NOMO-1 treated with DMSO at 0.1 percent for 48 hours (cell line): Measurements from ENCODE around the gene RREB1.
"Not testable (repeated sequence)": the region's sequence is repeated elsewhere in the genome, so short reads cannot be mapped to it uniquely, and the experiment has no call there.

Source experiments
- DNase-seq: peaks from one replicate; lab custom pipeline; 2025; ENCODE audit not compliant: unreplicated experiment; lab: John Stamatoyannopoulos, UW

Gene RREB1

DNA sequence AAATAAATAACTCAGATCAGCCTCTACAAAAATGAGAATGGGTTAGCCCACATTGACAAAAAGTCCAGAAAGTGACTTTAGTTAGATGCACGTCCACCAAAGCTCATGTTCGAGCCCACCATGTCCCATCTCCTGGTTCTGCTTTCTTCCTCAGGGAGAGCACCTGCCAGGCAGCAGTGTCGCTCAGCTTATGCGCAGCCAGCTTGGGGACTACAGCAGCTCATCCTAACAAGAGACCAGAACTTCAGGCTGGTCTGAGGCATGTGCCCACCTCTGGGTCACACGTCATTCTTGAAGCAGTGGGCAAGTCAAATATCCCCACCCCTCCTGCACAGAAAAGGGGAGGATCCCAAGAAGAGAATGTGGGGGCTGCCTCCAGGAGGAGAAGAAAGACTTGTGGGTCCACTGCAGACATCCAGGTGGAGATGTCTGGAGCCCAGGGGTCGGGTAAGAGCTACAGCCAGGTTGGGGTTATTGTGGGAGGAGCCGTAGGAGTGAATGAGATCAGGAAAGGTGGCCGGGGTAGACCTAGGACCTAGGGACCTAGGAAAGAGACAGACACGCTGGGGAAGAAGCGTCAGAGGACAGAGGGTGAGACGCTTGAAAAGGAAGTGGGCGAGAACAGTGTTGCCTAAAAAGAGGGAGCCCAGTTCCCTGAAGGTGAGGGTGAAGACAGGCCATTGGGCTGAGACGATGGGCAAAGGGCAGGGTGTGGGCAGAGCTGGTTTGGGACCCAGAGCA lies 152.7 kb downstream of the RREB1 start:
- no peak for DNase-seq

DNA sequence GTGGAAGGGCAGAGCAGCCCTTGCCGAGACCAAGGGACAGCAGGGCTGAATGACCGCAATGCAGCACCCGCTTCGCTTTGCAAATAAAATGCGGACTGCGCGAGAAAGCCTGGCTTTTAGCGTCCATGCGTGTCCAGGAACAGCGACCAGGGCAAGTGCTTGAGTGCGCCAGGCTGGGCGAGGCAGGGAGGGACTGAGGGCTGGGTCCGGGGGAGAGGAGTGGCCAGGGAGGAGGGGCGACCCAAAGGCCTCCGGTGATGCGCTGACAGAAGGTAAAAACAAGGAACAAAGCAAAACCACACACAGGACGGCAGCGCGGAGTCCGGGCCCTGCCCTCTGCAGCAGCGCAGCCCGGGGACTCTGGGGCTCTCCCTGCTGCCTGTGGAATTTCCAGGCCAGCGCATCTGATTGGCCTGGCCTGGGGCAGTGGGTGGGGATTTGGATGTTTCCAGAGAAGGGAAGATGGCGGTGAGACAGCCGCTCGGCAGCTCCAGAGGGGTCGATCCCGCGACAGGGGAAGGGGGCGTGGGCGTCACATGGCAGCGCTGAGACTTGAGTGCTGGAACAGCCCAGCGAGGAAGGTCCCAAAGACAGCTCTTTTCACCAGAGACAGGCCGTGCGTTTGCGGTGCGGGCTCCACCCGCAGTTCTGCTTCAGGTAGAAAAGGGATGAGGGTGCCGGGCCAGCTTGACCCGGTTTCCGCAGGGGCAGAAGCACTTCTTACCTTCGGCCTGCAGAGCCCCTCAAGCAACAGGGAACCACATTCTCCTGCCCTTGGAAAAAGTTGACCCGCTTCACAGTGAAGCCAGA lies 153.5 kb downstream of the RREB1 start:
- peak; percentile 93 for DNase-seq

DNA sequence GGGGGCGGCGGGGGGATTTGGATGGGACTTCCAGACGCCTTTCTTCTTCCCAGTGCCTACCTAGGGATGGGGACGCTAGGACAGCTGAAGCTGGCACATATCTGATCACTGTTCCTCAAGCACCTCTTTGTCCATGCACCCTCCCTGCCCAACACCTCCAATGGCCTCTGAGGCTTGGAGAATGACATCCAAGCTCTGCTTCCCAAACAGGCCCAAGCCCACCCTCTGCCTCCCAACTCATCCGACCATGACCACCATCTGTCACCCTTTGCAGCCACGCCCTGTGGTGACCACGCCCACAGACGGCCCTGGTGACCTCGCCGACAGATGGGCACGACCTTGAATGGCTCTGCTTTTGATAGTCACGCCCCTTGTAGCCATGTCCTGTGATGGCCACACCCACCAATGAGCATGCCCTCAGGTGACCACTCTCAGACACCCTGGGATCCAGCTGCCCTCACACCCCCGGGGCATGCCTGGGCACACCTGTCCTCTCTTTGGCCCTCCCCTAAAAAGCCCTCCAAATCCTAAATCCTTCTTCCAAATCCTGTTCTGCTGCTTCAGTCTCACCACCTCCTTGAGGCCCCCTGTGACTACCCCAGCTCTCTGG lies 154.2 kb downstream of the RREB1 start:
- no peak for DNase-seq

DNA sequence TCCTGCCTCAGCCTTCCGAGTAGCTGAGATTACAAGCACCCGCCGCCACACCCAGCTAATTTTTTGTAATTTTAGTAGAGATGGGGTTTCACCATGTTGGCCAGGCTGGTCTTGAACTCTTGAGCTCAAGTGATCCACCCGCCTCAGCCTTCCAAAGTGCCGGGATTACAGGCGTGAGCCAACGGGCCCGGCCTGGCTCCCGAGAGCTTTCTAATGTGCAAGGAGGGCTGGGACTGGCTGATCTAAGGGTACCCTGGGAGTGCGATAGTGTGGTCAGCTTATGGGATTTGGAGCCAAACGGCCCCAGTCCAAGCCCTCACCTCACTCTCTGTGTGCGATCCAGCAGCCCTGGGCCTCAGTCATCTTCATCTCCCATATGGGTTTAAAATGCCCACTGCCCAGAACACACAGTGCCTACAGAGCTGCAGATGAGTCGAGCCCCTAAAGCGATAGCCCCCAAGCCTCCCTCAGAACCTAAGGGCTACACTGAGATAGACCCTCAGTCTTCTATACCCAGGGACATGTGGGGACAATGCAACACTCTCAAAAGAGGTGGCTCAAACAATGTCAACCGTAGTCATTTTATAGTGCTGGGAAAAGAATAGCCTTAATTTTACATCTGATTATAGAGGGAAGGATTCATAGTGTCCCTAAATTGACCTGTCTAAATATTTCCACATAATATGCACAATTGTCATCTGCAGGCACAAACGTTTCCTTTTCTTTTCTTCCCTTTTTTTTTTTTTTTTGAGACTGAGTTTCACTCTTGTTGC lies 155.2 kb downstream of the RREB1 start:
- peak; percentile 66 for DNase-seq

DNA sequence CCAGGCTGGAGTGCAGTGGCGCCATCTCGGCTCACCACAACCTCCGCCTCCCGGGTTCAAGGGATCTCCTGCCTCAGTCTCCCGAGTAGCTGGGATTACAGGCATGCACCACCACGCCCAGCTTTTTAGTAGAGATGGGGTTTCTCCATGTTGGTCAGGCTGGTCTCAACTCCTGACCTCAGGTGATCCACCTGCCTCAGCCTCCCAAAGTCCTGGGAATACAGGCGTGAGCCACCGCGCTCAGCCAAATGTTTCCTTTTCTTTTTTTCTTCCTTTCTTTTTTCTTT lies 155.7 kb downstream of the RREB1 start:
- DNase-seq: not testable (repeated sequence)

DNA sequence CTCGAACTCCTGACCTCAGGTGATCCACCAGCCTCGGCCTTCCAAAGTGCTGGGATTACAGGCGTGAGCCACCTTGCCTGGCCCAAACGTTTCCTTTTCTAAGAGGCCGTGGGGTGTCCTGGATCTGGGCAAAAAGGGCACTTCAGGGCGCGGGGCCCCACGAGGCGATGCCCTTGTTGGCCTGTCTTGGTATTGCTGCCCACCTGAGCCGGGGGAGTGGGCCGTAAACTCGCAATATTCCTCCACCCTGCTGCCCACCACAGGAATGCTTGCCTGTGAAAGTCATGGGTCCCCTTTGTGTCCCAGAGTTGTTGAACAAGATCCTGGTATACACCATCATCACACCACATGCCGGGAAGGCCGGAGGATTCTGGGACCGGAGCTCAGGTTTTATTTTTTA lies 156.3 kb downstream of the RREB1 start:
- no peak for DNase-seq

DNA sequence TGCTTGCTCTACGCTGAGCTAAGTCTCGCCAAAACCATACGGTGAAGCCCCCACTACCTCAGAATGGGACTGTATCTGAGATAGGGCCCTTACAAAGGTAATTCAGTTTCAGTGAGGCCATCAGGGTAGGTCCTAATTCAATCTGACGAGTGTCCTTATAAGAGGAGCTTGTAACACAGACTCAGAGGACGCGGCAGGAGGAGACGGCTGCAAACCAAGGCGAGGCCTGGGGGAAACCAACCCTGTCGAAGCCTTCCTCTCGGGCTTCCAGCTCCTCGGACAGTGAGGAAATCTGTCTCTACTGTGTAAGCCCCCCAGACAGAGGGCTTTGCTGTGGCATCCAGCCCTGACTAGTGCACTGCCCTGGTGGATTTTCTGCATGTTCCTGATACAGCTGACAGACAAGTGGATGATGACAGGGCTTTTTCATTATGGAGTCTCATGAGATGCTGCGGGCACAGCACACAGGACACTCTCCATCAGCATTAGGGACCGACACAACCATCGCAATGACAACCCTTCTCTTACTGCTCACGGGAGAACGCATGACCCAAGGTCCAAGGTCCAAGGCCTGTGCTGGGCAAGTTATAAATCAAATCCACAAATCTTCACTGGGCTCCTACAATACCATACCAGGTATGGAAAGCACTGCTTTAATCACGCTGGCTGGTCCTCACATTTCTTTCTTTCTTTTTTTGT lies 157.1 kb downstream of the RREB1 start:
- DNase-seq: no peak

DNA sequence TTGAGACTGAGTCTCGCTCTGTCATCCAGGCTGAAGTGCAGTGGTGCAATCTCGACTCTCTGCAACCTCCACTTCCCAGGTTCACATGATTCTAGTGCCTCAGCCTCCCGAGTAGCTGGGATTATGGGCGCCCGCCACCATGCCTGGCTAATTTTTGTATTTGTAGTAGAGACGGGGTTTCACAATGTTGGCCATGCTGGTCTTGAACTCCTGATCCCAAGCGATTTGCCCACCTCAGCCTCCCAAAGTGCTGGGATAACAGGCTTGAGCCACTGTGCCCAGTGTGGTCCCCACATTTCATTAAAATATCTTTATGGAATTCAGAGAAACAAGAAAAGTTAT lies 157.6 kb downstream of the RREB1 start:
- not testable (repeated sequence) for DNase-seq

DNA sequence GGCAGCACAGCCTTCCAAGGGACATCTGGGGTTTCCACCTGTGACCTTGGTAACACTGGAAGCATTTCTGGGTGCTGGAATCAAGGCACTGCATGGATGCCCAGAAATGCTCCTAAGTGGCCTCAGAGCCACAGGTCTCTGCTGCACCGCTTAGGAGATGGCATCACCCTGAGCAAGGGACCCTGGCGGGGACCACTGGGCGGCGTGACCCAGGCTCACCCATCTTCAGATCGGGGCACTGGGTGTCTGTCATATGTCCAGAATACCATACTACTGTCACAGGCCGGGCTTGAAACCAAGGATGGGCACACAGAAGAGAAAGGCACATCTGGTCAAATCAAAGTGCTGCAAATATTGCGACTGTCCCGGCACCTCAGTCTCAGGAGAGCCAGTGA lies 159.3 kb downstream of the RREB1 start:
- DNase-seq: no peak

DNA sequence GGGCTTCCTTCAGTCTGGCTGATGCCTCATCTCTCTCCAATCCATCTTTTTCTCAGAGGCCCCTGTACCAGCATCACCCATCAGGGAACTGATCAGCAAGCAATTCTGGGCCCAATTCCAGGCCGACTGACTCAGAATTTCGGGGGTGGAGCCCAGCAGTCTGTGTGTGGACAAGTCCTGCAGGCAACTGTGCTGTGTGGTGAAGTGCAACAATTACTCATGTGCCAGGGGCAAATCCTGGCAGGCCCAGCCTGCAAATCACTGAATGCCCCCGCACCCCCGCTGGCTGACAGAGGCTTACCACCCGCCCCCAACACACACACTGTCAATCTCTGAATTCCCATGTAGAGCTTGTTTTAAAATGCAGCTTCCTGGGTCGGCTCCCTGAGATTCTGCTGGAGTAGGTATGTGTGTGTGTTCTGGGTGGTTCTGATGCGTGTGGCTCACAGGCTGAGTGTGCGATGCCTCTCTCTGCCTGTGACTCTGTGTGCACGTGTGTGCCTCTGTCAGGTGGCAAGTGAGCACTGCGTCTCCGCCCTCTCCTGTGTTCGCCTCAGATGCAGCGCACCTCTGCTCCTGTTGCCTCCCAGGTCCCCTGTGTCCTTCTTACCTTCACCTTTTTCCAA lies 159.8 kb downstream of the RREB1 start:
- no peak for DNase-seq

DNA sequence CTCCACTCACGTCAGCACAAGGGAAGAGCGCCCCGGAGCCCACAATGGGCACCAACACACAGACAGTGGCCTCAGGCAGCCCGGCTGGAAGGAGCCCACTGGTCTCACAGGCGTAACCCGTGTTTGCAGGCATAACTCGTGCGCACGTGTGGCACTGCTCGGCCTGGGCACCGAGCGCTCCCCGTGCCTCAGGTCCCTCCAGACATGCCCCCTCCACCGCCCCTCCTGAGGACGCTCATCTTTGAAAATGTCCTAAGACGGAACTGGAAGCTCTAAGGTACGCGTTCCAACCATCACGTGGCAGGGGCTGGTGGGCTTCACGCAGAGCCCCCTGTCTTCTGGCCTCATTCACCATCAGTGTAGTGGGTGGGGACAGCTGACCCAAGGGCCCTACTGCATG lies 160.6 kb downstream of the RREB1 start:
- DNase-seq: no peak

DNA sequence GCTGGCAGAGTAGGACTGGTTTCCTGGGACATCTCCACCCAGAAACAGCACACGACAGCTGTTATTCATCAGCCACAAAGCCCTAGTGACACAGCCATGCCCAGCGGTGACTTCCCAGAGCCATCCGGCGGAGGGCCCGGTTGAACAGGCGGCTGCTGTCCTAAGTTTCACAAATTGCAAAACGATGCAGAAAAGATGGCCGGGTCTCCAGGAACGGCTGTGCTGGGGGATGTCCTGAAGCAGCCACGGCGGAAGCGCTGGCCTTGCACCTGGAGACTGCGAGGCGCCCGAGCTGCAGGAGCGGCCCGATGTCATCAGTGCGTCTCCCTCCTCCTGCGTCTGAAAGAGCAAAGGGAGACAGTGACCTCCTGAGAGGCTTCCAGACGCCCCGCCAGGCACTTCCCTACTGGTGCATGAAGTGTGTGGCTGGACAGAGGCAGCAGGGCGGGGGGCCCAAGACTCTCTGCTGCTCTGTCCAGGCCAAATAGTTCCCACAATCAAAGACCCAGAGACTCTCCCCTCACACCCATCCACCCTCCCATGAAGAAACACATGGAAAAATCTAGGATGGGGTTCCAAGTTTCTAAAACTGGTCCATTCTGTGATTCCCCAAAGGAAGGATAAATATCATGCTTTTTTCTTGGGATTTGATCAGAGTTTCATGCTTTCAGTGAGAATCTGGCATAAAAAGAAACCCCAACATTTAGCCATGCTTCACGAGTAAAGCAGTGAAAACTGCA lies 161.2 kb downstream of the RREB1 start:
- DNase-seq: no peak

DNA sequence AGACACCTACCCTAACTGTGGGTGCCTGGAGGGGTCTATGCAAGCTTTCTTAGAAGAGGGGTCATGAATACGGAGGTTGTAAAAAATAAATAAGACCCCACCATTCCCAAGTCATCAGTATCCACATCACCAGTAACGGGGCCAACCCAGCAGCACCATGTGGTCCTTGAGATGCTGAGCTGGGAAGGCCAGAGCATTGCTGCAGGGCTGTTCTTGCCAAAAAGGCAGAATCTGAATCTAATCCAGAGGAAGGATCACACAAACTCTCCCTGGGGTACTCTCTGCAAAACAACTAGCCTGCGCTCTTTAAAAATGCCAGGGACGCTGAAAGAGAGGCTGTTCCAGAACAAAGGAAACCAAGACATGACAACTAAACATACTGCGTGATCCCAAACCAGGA lies 162.1 kb downstream of the RREB1 start:
- no peak for DNase-seq

DNA sequence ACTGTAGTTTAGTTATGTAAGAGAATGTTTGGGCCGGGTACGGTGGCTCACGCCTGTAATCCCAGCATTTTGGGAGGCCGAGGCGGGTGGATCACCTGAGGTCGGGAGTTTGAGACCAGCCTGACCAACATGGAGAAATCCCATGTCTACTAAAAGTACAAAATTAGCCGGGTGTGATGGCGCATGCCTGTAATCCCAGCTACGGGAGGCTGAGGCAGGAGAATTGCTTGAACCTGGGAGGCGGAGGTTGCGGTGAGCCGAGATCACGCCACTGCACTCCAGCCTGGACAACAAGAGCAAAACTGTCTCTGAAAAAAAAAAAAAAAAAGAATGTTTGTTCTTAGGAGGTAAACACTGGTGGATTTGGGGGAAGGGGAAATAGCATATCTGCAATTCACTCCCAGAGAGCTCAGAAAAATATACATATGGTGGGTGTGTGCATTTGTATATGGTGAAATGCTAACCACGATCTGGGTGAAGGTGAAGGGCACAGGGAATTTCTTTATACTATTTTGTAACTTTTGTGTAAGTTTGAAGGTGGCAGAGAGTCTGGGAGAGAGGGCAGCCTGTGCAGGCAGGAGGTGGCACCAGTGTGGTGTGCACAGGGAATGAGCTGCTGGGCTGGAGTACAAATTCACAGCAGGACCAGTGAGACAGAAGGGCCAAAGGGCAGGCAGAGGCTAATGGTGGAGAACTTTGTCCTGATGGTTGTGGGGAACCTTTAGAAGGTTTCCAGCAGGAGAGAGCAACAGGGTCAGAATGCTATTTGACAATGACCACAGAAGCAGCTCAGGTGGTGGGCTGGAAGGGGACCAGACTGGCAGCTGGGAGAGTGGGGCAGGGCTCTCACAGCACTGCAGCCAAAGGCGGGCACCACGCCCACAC lies 162.8 kb downstream of the RREB1 start:
- DNase-seq: no peak

DNA sequence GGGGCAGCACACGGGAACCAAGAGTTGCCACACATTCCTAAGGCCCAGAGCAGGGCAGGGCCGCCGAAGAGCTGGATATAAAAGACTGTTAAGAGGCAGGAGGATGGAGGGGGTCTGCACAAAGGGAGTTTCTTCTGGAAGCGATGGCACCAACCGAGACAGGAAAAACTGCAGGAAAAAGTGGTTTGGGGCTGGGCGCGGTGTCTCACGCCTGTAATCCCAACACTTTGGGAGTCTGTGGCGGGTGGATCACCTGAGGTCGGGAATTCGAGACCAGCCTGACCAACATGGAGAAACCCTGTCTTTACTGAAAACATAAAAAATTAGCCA lies 163.4 kb downstream of the RREB1 start:
- DNase-seq: no peak

DNA sequence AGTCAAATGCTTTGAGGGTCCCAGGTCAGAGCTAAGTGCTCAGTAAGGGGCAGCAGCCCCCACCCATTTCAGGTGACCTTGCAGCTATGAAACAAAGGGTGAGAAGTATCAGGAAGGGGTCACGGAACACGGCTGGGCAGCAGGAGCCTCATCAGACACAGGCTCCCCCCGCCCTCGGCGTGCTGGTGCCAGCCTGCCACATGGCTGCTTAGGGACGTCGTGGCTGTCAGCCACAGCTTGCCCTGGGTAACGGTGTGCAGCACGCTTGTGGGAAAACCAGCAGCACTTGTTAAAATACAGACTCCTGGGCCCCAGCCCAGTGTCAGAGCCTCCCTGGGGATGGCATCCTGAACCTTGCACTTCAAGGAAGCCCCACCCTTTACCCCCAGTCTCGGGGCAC lies 165.9 kb downstream of the RREB1 start:
- DNase-seq: no peak

DNA sequence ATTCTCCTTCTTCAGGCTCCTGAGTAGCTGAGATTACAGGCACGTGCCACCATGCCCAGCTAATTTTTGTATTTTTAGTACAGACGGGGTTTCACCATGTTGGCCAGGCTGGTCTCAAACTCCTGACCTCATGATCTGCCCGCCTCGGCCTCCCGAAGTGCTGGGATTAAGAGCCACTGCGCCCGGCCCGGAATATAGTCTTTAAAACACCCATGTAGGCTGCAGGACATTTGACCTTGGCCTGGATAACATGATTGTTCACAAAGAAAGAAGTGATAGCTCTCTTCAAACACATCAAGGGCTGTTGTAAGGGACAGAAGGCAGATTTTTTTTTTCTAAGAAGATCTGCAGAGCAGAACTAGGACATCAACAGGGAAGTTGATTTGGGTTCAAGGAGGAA lies 166.8 kb downstream of the RREB1 start:
- not testable (repeated sequence) for DNase-seq

DNA sequence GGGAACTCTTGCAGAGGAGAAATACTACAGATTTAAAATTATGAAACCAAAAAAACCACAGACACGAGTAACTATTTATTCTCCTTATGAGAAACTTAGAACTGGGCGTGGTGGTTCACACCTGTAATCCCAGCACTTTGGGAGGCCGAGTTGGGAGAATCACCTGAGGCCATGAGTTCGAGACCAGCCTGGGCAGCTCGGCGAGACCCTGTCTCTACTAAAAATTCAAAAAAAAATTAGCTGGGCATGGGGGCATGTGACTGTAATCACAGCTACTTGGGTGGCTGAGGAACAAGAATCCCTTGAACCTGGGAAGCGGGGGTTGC lies 168.4 kb downstream of the RREB1 start:
- DNase-seq: no peak
